GM18526 (cell line): ENCODE results near the gene IQCN.

Experiments
- POLR2A ChIP-seq: IDR thresholded peaks from 3 replicates; pipeline ENCODE4 v1.6.1; 2011; ENCODE audit not compliant: insufficient read length; ENCODE audit errors: extremely low read depth

The IQCN gene

GRCh38 chr19:18252370-18252717 is 21.9 kb downstream of the IQCN start:
- no peak for TF ChIP-seq POLR2A

DNA sequence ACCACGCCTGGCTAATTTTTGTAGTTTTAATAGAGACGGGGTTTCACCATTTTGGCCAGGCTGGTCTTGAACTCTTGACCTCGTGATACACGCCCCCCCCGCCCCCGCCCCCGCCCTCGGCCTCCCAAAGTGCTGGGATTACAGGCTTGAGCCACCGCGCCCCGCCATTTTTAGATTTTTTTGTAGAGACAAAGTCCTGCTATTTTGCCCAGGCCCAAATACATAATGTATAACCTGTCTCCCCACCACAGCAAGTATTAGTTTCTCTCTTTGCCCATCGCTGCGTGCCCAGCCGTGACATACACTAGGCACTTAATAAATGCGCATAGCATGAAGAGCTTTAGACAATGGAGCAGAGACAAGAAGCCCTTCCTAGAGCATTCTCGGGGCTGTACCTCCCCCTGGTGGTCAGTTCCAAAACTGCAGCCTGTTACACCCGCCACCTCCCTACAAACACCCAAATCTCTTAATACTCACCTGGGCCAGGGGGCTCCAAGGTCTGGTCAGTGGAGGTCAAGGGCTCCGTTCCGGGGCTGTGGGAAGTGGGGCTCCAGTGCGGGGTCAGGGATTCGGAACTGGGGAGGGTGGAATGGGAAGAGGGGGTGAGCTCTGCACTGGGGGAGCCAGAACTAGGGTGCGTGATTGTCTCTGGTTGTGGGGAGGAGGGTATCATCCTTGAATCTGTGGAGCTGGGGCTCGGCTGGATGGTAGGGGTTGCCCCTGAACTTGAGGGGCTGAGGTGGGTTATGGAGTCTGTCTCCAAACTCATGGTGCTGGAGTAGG is 22.5 kb downstream of the IQCN start:
- no peak for TF ChIP-seq POLR2A

DNA sequence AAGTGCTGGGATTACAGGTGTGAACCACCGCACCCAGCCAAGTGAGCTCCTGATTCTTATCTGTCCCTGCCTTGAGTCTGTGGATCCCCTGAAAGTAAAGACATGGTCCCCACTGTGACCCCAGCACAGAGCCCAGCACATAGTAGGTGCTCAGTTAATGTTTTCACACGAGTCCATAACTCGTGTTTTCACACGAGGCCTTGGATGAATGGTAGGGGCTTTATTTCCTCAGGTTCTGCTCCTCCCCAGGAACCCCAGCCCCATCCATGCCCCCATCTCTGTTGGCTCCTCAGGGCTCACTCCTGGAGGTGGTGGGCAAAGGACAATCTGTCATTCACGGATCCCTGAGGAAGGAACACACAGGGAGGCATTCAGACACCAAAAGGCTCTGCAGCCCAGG is 24.4 kb downstream of the IQCN start:
- TF ChIP-seq POLR2A, result no peak

DNA sequence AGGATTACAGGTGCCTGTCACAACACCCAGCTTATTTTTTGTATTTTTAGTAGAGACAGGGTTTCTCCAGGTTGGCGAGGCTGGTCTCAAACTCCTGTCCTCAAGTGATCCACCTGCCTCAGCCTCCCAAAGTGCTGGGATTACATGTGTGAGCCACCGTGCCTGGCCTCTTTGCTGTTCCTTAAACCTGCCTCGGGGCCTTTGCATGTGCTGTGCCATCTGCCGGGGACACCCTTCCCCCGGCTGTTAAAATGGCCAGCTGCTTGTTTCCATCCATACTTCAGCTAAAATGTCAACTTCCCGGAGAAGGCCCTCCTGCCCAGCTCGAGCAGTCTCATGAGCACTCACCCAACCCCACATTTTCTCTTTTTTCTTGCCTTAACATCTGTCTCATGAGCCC is 29.0 kb downstream of the IQCN start:
- TF ChIP-seq POLR2A, result no peak

DNA sequence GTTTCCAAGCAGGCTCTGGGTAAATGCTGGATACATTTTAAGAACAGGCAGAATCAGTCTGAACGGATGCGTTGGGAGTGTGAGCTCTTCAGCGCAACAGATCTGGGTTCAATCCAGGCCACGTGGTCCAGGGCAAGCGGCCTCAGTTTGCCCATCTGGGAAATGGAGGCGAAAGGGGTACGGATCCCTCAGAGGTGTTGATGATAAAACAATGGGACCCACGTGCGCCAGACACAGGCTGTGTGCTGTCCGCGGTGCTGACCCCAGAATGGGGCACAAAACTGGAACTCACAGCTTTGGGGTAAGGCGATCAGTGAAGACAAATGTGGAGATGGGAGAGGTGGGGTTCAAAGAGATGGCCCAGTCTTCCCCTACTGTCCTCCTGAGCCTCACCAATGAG is 34.9 kb downstream of the IQCN start:
- TF ChIP-seq POLR2A, result no peak

- TF ChIP-seq POLR2A, result no peak
Observed at GRCh38 chr19:18234194-18234593, 40.1 kb downstream of the IQCN start.

DNA sequence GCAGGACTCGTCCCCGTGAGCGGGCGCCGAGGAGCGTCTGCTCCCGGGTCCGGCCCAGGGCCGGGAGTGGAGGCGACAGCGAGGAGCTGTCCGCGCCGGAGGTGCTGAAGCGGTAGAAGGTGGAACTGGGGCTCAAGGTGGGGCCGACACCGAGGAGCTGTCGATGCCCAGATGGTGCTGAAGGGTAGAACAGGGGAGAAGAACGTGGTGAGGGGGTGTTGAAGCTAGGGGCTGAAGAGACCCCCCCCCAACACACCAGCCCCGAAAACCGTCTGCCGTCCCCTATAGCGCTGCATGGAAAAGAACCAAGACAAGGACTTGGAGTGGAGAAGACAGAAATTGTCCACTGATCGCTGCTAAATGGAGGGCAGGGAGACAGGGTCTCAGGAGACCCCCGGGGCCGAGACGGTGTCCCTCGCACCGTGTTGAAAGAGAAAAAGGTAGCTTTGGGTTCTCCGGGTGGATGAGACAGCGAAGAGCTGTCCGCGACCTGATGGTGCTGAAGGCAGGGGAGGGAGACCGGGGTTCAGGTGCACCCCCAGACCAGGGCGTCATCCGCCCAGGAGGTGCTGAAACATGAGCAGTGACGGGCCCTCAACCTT is 40.9 kb downstream of the IQCN start:
- TF ChIP-seq POLR2A, result no peak

- no peak for TF ChIP-seq POLR2A
Observed at GRCh38 chr19:18232540-18233223, 41.6 kb downstream of the IQCN start.

DNA sequence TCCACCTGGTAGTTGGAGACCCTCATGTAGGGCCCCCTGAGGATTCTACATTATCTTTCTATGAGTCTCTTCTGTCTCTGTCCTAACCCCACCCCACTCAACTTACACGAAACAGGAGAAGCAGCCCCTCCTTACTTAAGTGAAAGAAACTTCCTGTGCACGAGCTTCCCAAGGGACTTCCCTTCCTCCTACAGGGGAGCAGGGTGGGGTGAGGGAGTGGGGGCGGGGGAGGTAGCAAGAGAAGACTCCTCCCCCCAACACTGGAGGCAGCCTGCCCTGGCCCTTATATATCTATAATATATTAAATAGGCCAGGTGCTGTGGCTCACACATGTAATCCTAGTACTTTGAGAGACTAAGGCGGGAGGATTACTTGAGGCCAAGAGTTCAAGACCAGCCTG is 42.5 kb downstream of the IQCN start:
- TF ChIP-seq POLR2A, result no peak

- TF ChIP-seq POLR2A, result no peak
Observed at GRCh38 chr19:18230941-18231734, 43.1 kb downstream of the IQCN start.

- no peak for TF ChIP-seq POLR2A
Observed at GRCh38 chr19:18229915-18230314, 44.3 kb downstream of the IQCN start.

GRCh38 chr19:18229474-18229873 is 44.8 kb downstream of the IQCN start:
- no peak for TF ChIP-seq POLR2A

- TF ChIP-seq POLR2A, result no peak
Observed at GRCh38 chr19:18227781-18228271, 46.4 kb downstream of the IQCN start.

DNA sequence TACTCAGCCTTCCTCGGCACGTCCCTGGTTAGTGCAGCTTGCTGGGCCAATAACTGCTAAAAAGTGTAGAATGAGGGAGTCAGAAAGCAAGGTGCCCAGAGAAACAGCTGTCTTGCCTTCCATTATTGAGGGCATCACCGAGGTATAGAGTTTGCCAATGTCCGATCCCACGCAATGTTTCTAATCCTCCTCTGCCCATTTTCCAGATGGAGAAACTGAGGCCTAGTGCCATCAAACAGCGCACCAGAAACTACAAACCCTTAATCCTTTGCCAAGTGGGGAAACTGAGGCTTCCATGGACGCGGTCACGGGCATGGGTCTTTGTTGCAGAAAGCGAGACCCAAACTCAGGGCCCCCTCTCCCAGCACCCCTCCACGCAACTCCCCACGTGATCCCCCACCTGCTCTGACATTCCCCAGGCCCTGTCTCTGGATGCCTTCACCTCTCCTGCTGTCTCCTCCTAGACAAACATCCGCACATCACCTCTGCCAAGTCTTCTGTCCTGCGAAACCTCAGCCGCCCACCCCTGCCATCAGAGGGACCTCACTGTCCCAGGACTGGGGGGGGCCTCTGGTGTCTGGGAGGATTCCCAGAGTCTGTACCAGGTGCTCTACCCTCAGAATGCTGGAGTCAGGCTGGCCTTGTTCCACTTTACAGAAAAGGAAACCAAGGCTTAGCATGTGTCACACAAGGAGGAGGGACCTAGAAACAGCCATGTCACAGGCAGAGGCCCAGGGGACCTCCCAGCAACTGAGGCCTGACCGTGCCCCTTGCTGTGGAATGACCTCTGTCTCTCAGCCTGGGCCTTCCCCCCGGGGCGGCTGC is 47.1 kb downstream of the IQCN start:
- TF ChIP-seq POLR2A, result no peak
